ENCODE data around the gene SLC25A51. TPM values are rescaled to one million over a fixed set of nuclear protein-coding genes. Genes with fewer than 3 reads are reported as not detected.

Gene SLC25A51
- total RNA-seq, 2 donors from 2014 or later, result 15.8 to 17.2 TPM

DNA sequence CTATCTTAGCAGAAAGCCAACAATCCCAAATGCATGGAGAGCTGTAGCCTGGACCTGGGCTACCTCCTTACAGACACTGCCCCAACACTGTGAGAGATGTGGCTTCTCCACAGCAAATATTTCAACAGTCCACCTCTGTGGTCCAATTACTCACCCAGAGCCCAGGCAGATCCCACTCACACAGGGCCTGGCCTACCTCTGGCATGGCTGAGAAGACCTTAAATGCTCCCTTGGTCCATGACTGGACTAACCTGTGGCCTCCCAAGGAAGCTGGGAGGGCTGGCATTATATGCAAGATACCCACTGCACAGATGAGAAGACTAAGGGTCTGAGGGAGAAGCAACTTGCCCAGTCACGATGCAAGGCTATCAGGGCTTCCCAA is 22.8 kb upstream of the SLC25A51 start:
- Mint-ChIP-seq H3K9me3 (no peaks in the 10 kb centered on the region), H3K36me3 (ENCODE audit: low read depth) (peaks cover 24% of the 10 kb centered on the region), H3K4me3 (no peak overlapping the region), H3K27ac (no peak overlapping the region), H3K27me3 (ENCODE audit: insufficient read depth) (no peaks in the 10 kb centered on the region), H3K4me1 (peaks cover 42% of the 10 kb centered on the region)
- H3K4me3 ChIP-seq (ENCODE audit: low read length), result no peak overlapping the region
- H3K36me3 ChIP-seq (ENCODE audit: control insufficient read depth, insufficient read depth, low read length), result peaks cover 22% of the 10 kb centered on the region
- no peaks in the 10 kb centered on the region for H3K9me3 ChIP-seq (ENCODE audit: control insufficient read depth, low read length)
- DNase-seq, result no peak
- WGBS, 2 experiments (ENCODE audit: insufficient coverage in 1 of 2, insufficient read length in 1 of 2), result 88 to 98% methylated on average over 1 of the region's 1 CpG
- no peak overlapping the region for H3K27ac ChIP-seq (ENCODE audit: low read depth, low read length)
- H3K4me1 ChIP-seq (ENCODE audit: control insufficient read depth, insufficient read depth, low read length), result peaks cover 30% of the 10 kb centered on the region
- H3K27me3 ChIP-seq (ENCODE audit: control insufficient read depth, insufficient read depth, low read length, poor library complexity, severe bottlenecking), result no peaks in the 10 kb centered on the region
- TF ChIP-seq, protein P1, sequence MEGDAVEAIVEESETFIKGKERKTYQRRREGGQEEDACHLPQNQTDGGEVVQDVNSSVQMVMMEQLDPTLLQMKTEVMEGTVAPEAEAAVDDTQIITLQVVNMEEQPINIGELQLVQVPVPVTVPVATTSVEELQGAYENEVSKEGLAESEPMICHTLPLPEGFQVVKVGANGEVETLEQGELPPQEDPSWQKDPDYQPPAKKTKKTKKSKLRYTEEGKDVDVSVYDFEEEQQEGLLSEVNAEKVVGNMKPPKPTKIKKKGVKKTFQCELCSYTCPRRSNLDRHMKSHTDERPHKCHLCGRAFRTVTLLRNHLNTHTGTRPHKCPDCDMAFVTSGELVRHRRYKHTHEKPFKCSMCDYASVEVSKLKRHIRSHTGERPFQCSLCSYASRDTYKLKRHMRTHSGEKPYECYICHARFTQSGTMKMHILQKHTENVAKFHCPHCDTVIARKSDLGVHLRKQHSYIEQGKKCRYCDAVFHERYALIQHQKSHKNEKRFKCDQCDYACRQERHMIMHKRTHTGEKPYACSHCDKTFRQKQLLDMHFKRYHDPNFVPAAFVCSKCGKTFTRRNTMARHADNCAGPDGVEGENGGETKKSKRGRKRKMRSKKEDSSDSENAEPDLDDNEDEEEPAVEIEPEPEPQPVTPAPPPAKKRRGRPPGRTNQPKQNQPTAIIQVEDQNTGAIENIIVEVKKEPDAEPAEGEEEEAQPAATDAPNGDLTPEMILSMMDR (conservative IDR thresholded peaks at IDR 0.05), result no peak
- no peak overlapping the region for H3K9ac ChIP-seq (ENCODE audit: extremely low read depth, low read length, poor library complexity, severe bottlenecking)

DNA sequence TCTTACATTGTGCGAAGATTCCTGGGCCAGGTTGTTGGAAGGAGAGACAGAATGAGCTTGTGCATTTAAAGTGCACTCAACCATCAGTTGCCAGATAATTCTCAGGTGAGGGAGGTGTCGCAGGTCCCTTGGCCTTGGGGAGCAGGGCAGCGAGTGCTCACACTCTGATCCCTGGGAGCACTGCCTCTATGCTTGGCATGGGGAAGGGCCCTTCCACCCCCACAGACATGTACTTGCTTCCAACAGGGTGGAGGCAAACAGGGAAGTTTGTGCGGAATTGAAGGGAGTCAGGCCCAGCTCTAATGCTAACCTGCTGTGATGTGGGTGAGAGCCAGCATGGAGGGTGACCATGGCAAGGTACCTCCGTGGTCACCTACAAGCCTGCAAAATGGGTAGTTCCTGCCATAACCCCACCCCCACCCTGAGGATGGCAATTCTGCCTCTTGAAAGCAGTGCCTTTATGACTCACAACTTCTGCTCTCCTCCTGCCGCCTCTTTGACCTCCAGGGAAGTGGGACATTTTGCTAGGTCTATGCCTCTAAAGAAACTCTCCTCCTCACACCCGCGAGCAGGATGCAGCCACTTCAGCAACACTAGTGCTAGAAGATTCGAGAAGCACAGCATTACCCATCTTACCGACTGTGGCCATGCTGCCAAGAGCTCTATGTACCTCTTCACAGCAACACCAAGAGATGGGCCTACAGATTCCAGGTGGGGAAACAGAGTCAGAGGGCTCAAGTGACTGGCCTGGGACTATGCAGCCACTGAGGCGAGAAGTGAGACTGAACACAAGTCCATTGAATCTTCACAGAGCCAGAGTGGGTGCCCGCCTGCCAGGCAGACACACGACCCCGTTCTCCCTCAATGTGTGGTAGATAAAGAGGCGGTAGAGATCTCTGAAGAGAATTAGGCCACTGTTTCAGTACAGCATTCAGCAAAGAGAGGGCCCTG is 22.1 kb upstream of the SLC25A51 start:
- Histone ChIP-seq H3K9me3 (ENCODE audit: control insufficient read depth, low read length) (no peaks in the 10 kb centered on the region), H3K9ac (ENCODE audit: extremely low read depth, low read length, poor library complexity, severe bottlenecking) (no peak overlapping the region), H3K4me3 (ENCODE audit: low read length) (no peak overlapping the region), H3K27ac (ENCODE audit: low read depth, low read length) (no peak overlapping the region), H3K27me3 (ENCODE audit: control insufficient read depth, insufficient read depth, low read length, poor library complexity, severe bottlenecking) (no peaks in the 10 kb centered on the region), H3K4me1 (ENCODE audit: control insufficient read depth, insufficient read depth, low read length) (peaks cover 30% of the 10 kb centered on the region), H3K36me3 (ENCODE audit: control insufficient read depth, insufficient read depth, low read length) (peaks cover 29% of the 10 kb centered on the region)
- Mint-ChIP-seq H3K27me3 (ENCODE audit: insufficient read depth) (no peaks in the 10 kb centered on the region), H3K9me3 (no peaks in the 10 kb centered on the region), H3K36me3 (ENCODE audit: low read depth) (peaks cover 20% of the 10 kb centered on the region), H3K4me1 (peaks cover 48% of the 10 kb centered on the region), H3K27ac (no peak overlapping the region), H3K4me3 (no peak overlapping the region)
- TF ChIP-seq, protein P1 (conservative IDR thresholded peaks at IDR 0.05), result no peak
- no peak for DNase-seq
- WGBS, 2 experiments (ENCODE audit: insufficient coverage in 1 of 2, insufficient read length in 1 of 2), result 88 to 89% methylated on average over 9 to 15 of the region's 15 CpGs

DNA sequence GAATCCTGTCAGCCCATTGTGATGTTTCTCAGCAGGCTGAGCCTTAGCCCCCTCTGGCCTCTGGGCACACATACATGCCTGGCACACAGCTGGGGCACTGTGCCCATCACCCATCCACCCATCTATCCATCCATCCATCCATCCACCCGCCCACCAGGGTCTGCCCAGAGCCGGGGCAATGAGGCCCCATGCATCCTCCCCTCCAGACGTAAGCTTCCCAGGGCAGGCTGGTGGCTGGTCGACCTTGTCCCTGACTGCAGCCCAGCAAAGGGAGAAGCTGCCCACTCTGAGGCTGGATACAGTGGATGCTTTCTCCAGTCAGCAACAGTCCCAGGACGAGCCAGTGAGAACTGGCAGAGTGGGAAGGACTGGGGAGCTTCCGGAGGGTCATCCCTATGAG is 21.1 kb upstream of the SLC25A51 start:
- no peak overlapping the region for H3K27ac ChIP-seq (ENCODE audit: low read depth, low read length)
- peak overlapping the region; percentile 23 for H3K27ac Mint-ChIP-seq
- H3K9me3 ChIP-seq (ENCODE audit: control insufficient read depth, low read length), result no peaks in the 10 kb centered on the region
- no peak overlapping the region for H3K4me3 ChIP-seq (ENCODE audit: low read length)
- H3K36me3 ChIP-seq (ENCODE audit: control insufficient read depth, insufficient read depth, low read length), result peaks cover 29% of the 10 kb centered on the region
- H3K9ac ChIP-seq (ENCODE audit: extremely low read depth, low read length, poor library complexity, severe bottlenecking), result no peak overlapping the region
- no peaks in the 10 kb centered on the region for H3K9me3 Mint-ChIP-seq
- H3K4me3 Mint-ChIP-seq, result no peak overlapping the region
- H3K27me3 Mint-ChIP-seq (ENCODE audit: insufficient read depth), result no peaks in the 10 kb centered on the region
- peaks cover 56% of the 10 kb centered on the region for H3K4me1 Mint-ChIP-seq
- H3K4me1 ChIP-seq (ENCODE audit: control insufficient read depth, insufficient read depth, low read length), result peaks cover 35% of the 10 kb centered on the region
- no peaks in the 10 kb centered on the region for H3K27me3 ChIP-seq (ENCODE audit: control insufficient read depth, insufficient read depth, low read length, poor library complexity, severe bottlenecking)
- no peak for DNase-seq
- TF ChIP-seq, protein P1 (conservative IDR thresholded peaks at IDR 0.05), result no peak
- peaks cover 17% of the 10 kb centered on the region for H3K36me3 Mint-ChIP-seq (ENCODE audit: low read depth)
- 90 to 95% methylated on average over 6 of the region's 6 CpGs for WGBS, 2 experiments (ENCODE audit: insufficient coverage in 1 of 2, insufficient read length in 1 of 2)
